ENCODE data around the gene YWHAE. TPM values are rescaled to one million over a fixed set of nuclear protein-coding genes. Genes with fewer than 3 reads are reported as not detected.

Gene YWHAE
- polyA plus RNA-seq, 3 donors, result 933 to 1,079 (median 1,049) TPM

GRCh38 chr17:1301546-1301945 lies 98.5 kb downstream of the YWHAE start:
- DNase-seq, result no peak

GRCh38 chr17:1300371-1300905 lies 99.6 kb downstream of the YWHAE start:
- DNase-seq, result no peak

- no peak for DNase-seq
Observed at GRCh38 chr17:1299552-1300370, 100.3 kb downstream of the YWHAE start.

GRCh38 chr17:1298606-1299005 lies 101.4 kb downstream of the YWHAE start:
- no peak for DNase-seq

Other genes starting within 250 kb of the YWHAE start
- 10 to 100 TPM; 55.2 to 63.0 (median 58.7) TPM for gene ABR, start 220.2 kb downstream of the YWHAE start, polyA plus RNA-seq (ENCODE audit: insufficient read length in 3 of 3)
- gene BHLHA9, start 129.8 kb downstream of the YWHAE start, polyA plus RNA-seq (ENCODE audit: insufficient read length in 3 of 3), result not detected
- under 1 TPM in 2 of 3 donors, not detected in 1; 0.03 to 0.09 TPM for gene TRARG1, start 120.6 kb downstream of the YWHAE start, polyA plus RNA-seq (ENCODE audit: insufficient read length in 3 of 3)
- 10 to 100 TPM; 51.2 to 56.7 (median 53.3) TPM for gene CRK, start 56.0 kb upstream of the YWHAE start, polyA plus RNA-seq (ENCODE audit: insufficient read length in 3 of 3)
- 10 to 100 TPM; 67.4 to 82.2 (median 71.6) TPM for gene MYO1C, start 92.5 kb upstream of the YWHAE start, polyA plus RNA-seq (ENCODE audit: insufficient read length in 3 of 3)
- 10 to 100 TPM; 19.2 to 27.7 (median 25.6) TPM for gene INPP5K, start 116.4 kb upstream of the YWHAE start, polyA plus RNA-seq (ENCODE audit: insufficient read length in 3 of 3)
- 10 to 100 TPM; 74.5 to 79.4 (median 78.0) TPM for gene PITPNA, start 162.6 kb upstream of the YWHAE start, polyA plus RNA-seq (ENCODE audit: insufficient read length in 3 of 3)
- 10 to 100 TPM; 29.6 to 41.4 (median 29.9) TPM for gene SLC43A2, start 228.6 kb upstream of the YWHAE start, polyA plus RNA-seq (ENCODE audit: insufficient read length in 3 of 3)
- gene SCARF1, start 245.5 kb upstream of the YWHAE start, polyA plus RNA-seq (ENCODE audit: insufficient read length in 3 of 3), result 1 to 10 TPM; 7.3 to 9.9 (median 7.8) TPM
- gene RILP, start 249.6 kb upstream of the YWHAE start, polyA plus RNA-seq (ENCODE audit: insufficient read length in 3 of 3), result 1 to 10 TPM; 4.2 to 4.3 (median 4.3) TPM

Data from renal pelvis (tissue), 4 donors.